GM10266 (cell line): ENCODE measurements around the gene KRTAP10-11.
"Not testable (repeated sequence)": the region's sequence is repeated elsewhere in the genome, so short reads cannot be mapped to it uniquely, and the experiment has no call there.

Experiments
- DNase-seq: peaks from one replicate; pipeline ENCODE4 v3.0.0; 2012; ENCODE audit errors: extremely low spot score
- TF ChIP-seq, protein P1 (sequence below): IDR thresholded peaks from 2 replicates; pipeline ENCODE4 v1.5.1; 2012; ENCODE audit warnings: mild to moderate bottlenecking, low read depth; ENCODE audit not compliant: control insufficient read depth, insufficient read depth; ENCODE audit errors: missing control alignments

The KRTAP10-11 gene

DNA sequence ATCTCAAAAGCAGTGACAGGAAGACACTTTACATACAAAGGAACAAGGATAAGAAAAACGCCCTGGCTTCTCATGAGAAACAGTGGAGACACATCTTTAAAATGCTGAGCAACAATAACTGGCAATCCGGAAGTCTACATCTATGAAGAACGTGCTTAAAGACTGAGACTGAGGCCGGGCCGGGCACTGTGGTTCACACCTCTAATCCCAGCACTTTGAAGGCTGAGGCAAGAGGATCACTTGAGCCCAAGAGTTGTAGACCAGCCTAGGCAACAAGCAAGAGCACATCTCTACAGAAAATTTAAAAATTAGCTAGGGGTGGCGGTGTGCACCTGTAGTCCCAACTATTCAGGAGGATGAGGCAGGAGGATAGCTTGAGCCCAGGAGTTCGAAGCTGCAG is 37.9 kb downstream of the KRTAP10-11 start:
- DNase-seq, result no peak

DNA sequence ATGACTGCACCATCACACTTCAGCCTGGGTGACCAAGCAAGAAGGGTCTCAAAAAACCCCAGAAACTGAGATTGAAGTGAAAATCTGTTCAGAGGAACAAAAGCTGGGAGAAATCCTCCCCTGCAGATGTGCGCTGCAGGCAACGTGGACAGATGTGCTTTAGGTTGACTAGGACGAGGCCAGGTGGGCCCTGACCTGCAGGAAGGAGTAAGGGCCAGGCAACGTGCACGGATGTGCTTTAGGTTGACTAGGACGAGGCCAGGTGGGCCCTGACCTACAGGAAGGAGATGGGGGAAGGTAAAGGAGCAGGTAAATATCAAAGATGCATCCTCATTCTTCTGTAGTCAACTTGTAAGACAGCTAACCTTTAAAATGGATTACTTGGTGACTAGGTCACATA is 38.3 kb downstream of the KRTAP10-11 start:
- TF ChIP-seq, protein P1, sequence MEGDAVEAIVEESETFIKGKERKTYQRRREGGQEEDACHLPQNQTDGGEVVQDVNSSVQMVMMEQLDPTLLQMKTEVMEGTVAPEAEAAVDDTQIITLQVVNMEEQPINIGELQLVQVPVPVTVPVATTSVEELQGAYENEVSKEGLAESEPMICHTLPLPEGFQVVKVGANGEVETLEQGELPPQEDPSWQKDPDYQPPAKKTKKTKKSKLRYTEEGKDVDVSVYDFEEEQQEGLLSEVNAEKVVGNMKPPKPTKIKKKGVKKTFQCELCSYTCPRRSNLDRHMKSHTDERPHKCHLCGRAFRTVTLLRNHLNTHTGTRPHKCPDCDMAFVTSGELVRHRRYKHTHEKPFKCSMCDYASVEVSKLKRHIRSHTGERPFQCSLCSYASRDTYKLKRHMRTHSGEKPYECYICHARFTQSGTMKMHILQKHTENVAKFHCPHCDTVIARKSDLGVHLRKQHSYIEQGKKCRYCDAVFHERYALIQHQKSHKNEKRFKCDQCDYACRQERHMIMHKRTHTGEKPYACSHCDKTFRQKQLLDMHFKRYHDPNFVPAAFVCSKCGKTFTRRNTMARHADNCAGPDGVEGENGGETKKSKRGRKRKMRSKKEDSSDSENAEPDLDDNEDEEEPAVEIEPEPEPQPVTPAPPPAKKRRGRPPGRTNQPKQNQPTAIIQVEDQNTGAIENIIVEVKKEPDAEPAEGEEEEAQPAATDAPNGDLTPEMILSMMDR, result no peak

More for the DNA sequence above, 37.9 kb downstream of the KRTAP10-11 start:
- TF ChIP-seq, protein P1, result no peak

DNA sequence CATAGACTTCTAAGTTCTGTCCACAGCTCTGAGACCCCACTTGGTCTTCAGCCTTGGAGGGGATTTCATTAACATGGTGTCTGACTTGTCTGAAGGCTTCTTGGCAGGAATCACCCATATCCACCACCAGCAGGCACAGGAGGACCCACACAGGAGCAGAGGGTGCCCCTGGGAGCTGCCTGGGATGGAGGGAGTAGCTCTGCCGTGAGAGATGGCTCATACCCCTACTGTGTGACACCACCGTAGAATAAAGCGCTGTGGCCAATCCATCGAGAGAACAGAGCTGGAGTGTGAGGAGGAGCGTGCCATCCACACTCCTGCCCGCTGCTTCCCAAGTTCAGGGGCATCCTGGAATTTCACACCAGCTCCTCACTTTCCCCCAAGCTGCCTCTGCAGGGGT is 38.8 kb downstream of the KRTAP10-11 start:
- not testable (repeated sequence) for DNase-seq

More for the DNA sequence above, 38.3 kb downstream of the KRTAP10-11 start:
- DNase-seq, result no peak

DNA sequence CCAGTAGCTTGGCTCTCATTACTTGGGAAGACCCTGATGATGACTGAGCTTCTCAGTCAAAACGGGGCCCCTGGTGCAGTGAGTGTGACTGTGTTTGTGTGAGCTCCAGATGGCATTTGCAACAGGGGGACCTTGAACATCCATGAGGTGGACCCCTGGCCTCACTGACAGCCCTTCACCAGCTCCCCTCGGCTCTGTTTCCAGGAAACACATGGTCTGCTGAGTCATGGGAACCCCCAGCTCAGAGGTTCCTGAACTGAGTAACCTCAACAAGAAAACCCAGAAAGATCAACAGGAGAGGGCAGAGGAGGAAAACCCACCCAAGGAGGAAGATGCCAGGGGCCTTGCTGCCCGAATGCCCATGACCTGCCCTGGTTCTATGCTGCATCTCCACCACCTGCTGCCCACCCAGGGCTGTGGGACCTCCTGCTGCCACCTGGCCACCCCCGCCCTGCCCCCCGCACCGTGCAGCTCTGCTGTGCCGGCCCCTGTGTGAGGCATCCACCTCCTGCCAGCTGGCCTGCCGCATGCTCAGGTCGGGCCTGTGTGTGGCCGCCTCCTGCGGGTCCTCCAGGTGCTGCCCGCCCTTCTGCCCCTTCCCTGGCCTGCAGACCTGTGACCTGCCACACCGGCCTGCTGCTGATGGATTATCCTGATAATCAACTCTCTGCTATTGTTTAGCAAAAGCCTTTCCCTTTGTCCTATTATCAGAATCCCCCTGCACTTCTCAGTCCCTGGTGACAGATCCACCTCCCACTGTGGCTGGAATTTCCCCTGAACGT is 40.0 kb downstream of the KRTAP10-11 start:
- TF ChIP-seq, protein P1, result no peak
- no peak for DNase-seq

DNA sequence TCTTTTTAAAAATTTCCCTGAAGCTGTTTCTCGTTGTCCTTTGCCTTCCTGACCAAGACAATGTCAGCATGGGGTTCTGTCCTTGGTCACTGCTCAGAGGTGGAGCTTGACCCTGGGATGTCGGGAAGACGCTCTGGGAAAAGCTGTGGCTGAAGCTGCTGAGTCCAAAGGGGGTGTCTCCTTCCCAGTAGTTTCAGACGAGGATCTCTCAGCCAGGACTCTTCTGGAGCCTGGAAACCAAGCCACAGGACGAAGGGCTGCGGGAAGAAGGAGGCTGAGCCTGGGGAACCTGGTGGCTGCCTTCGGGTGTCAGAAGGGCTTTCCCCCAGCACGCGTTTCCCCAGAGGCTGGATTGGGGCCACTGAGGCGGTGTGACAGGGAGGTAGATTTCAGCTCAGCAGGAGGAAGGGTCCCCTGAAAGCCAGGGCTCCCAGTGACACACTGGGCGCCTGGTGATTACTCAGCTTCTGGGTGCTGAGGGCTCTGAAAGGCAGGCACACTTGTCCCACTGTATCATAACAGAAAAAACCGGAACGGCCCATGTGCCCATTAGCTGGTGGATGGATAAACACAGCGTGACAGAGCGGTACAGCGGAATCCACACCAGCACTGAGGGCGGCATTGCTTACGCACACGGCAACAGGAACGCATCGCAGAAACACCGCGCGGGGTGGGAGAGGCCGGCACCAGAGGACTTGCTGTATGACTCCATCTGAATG is 40.8 kb downstream of the KRTAP10-11 start:
- TF ChIP-seq, protein P1, result no peak
- DNase-seq, result no peak

DNA sequence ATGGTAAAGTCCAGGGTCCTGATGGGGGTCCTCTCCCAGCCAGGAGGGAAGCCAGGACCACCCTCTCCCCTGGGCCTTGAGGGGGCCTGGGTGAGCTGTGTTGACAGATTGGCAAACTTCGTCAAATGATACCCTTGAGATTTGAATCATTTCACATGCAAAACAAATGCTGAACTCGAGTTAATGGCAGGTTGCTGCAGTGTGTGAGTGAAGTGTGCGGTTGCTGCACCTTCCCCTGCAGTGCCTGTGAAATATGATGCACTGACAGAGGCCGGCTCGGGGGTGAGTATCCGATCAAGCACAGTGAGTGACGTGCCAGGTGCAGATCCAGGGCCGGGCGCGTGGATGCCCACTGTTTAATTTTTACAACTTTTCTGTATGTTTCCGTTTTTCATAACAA is 41.5 kb downstream of the KRTAP10-11 start:
- TF ChIP-seq, protein P1, result no peak
- DNase-seq, result no peak

DNA sequence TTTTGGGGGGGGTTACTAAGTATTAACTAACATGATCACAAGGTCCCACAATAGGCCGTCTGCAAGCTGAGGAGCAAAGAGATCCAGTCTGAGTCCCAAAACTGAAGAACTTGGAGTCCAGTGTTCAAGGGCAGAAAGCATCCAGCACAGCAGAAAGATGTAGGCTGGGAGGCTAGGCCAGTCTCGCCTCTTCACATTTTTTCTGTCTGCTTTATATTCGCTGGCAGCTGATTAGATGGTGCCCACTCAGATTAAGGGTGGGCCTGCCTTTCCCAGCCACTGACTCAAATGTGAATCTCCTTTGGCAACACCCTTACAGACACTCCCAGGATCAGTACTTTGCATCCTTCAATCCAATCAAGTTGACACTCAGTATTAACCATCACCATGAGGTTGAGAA is 43.5 kb downstream of the KRTAP10-11 start:
- DNase-seq, result not testable (repeated sequence)

DNA sequence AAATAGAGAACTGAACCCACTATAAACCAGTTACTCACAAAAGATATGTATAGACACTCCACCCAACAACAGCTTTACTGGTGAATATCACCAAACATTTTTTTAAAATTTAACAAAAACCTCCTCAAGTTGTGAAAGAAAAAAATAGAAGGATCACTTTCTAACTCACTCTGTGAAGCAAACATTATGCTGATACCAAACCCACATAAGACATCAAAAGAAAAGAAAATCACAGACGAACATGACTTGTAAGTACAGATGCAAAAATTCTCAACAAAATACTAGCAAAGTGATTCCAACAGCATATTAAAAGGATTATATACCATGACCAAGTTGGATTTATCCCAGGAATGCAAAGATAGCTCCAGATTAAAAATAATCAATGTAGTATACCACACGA is 45.5 kb downstream of the KRTAP10-11 start:
- TF ChIP-seq, protein P1, result no peak
- DNase-seq, result no peak
